Mesendoderm (in vitro differentiated cells): ENCODE measurements around the gene KIF5A.

ENCODE experiments used
- DNase-seq: peaks from one replicate; pipeline ENCODE4 v3.0.0; 2013
- H2AK5ac ChIP-seq: 2 replicates; pipeline ENCODE4 v1.6.1; 2013; ENCODE audit warnings: low read length, inconsistent platforms
- H2BK120ac ChIP-seq: 2 replicates; pipeline ENCODE4 v1.6.1; 2013; ENCODE audit warnings: low read depth, mild to moderate bottlenecking, low read length, moderate library complexity, mixed read lengths
- H2BK15ac ChIP-seq: replicated peaks from 2 replicates; pipeline ENCODE4 v1.6.1; 2013; ENCODE audit warnings: low read depth, mild to moderate bottlenecking, moderate library complexity
- H2BK5ac ChIP-seq: 2 replicates; pipeline ENCODE4 v1.6.1; 2013; ENCODE audit warnings: low read length, inconsistent platforms
- H3K18ac ChIP-seq: 2 replicates; pipeline ENCODE4 v1.6.1; 2013; ENCODE audit warnings: mild to moderate bottlenecking, low read length, mixed read lengths
- H3K23ac ChIP-seq: one replicate; pipeline ENCODE4 v1.6.1; 2013; ENCODE audit warnings: low read length
- H3K27ac ChIP-seq: 2 replicates; pipeline ENCODE4 v1.5.1; 2013; ENCODE audit warnings: low read depth, mild to moderate bottlenecking, inconsistent platforms, low read length, moderate library complexity
- H3K27me3 ChIP-seq: 2 replicates; pipeline ENCODE4 v1.6.1; 2013; ENCODE audit warnings: low read length, control low read depth, mild to moderate bottlenecking, inconsistent platforms; ENCODE audit not compliant: insufficient read depth, poor library complexity
- H3K36me3 ChIP-seq: 2 replicates; pipeline ENCODE4 v1.6.1; 2013; ENCODE audit warnings: low read length, inconsistent platforms; ENCODE audit not compliant: control insufficient read depth, insufficient read depth
- H3K4ac ChIP-seq: one replicate; pipeline ENCODE4 v1.6.1; 2013; ENCODE audit warnings: low read depth, mild to moderate bottlenecking, low read length, moderate library complexity
- H3K4me1 ChIP-seq: 2 replicates; pipeline ENCODE4 v1.6.1; 2013; ENCODE audit warnings: low read depth, low read length, inconsistent platforms; ENCODE audit not compliant: control insufficient read depth
- H3K4me2 ChIP-seq: 2 replicates; pipeline ENCODE4 v1.6.1; 2013; ENCODE audit warnings: low read length
- H3K4me3 ChIP-seq: 2 replicates; pipeline ENCODE4 v1.5.1; 2013; ENCODE audit warnings: mild to moderate bottlenecking, low read length
- H3K56ac ChIP-seq: one replicate; pipeline ENCODE4 v1.6.1; 2013; ENCODE audit warnings: low read length
- H3K79me1 ChIP-seq: 2 replicates; pipeline ENCODE4 v1.6.1; 2013; ENCODE audit warnings: low read length, inconsistent platforms
- H3K79me2 ChIP-seq: 2 replicates; pipeline ENCODE4 v1.6.1; 2013; ENCODE audit warnings: mild to moderate bottlenecking, low read length; ENCODE audit not compliant: control insufficient read depth, insufficient read depth
- H3K9ac ChIP-seq: 2 replicates; pipeline ENCODE4 v1.6.1; 2013; ENCODE audit warnings: low read length, inconsistent platforms
- H4K5ac ChIP-seq: one replicate; pipeline ENCODE4 v1.6.1; 2013; ENCODE audit warnings: low read length
- H4K8ac ChIP-seq: one replicate; pipeline ENCODE4 v1.6.1; 2013; ENCODE audit warnings: low read depth, mild to moderate bottlenecking, control low read depth, low read length, moderate library complexity
- WGBS: extraction: QIAGEN DNeasy Blood & Tissue Kit; methylation state at CpG from one replicate; pipeline ENCODE4 v1.1.7; 2013; ENCODE audit warnings: low lambda C conversion rate, missing lambda C conversion rate; ENCODE audit not compliant: insufficient coverage; ENCODE audit errors: extremely low coverage; 5-methylcytosine and 5-hydroxymethylcytosine counted together

KIF5A gene

DNA sequence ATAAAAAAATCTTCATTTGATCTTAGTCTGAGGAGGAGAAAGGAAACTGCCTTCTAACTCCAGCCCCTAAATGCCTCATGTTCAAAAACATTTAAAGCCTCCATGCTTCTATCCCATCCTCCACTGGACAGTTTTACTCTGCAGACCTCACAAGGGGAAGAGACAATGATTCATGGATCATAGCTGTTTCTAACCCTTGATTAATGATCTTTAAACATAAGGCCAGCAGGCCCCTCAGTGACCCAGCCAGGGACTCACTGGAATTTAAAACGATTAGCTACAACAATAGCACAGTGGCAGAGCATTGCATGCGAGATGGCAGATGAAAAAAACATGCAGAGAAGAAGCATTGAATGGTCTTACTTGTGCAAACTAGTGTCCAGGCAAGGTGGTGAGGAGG, 8.8 kb upstream of the KIF5A start:
- no peak for DNase-seq
- no CpG with 5 or more reads among the region's 2 CpGs for WGBS

DNA sequence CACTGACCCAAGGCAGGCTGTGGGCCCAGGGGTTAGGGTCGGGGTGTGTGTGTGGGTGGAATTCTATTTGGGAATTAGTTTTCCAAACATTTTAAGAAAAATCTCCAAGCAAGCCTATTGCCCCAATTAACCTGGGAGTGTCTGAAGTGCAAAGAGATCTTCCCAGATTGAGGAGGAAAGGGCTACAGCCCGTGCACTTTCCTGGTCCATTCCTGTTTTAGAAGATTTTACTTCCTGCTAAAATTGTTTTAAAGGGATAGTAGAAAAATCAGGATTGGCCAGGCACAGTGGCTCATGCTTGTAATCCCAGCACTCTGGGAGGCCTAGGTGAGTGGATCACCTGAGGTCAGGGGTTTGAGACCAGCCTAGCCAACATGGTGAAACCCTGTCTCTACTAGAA, 8.1 kb upstream of the KIF5A start:
- peaks cover 12% of the 10 kb centered on the region for H3K79me2 ChIP-seq
- no peak overlapping the region for H2AK5ac ChIP-seq
- no peak overlapping the region for H3K18ac ChIP-seq
- DNase-seq: no peak
- H3K4me2 ChIP-seq: no peak overlapping the region
- H3K23ac ChIP-seq: no peak overlapping the region
- H3K27ac ChIP-seq: no peak overlapping the region
- peaks cover 8% of the 10 kb centered on the region for H3K4me1 ChIP-seq
- H3K56ac ChIP-seq: no peak overlapping the region
- no peak overlapping the region for H3K4ac ChIP-seq
- peaks cover 8% of the 10 kb centered on the region for H3K36me3 ChIP-seq
- WGBS: no CpG with 5 or more reads among the region's 2 CpGs
- no peak overlapping the region for H4K8ac ChIP-seq
- peaks cover 15% of the 10 kb centered on the region for H3K79me1 ChIP-seq
- no peak overlapping the region for H2BK5ac ChIP-seq
- H3K4me3 ChIP-seq: no peak overlapping the region
- no peak overlapping the region for H2BK15ac ChIP-seq
- H4K5ac ChIP-seq: no peak overlapping the region
- H2BK120ac ChIP-seq: no peak overlapping the region
- H3K9ac ChIP-seq: no peak overlapping the region
- no peaks in the 10 kb centered on the region for H3K27me3 ChIP-seq

More for the DNA sequence above, 8.8 kb upstream of the KIF5A start:
- no peak overlapping the region for H3K18ac ChIP-seq
- H3K4me1 ChIP-seq: peaks cover 4% of the 10 kb centered on the region
- no peak overlapping the region for H3K23ac ChIP-seq
- no peak overlapping the region for H4K5ac ChIP-seq
- H3K27me3 ChIP-seq: no peaks in the 10 kb centered on the region
- no peak overlapping the region for H3K27ac ChIP-seq
- no peak overlapping the region for H3K4me2 ChIP-seq
- H3K9ac ChIP-seq: no peak overlapping the region
- no peak overlapping the region for H2BK120ac ChIP-seq
- no peak overlapping the region for H3K4ac ChIP-seq
- no peak overlapping the region for H3K56ac ChIP-seq
- peaks cover 8% of the 10 kb centered on the region for H3K36me3 ChIP-seq
- H3K79me1 ChIP-seq: peaks cover 9% of the 10 kb centered on the region
- H4K8ac ChIP-seq: no peak overlapping the region
- H3K4me3 ChIP-seq: no peak overlapping the region
- H2AK5ac ChIP-seq: no peak overlapping the region
- peaks cover 8% of the 10 kb centered on the region for H3K79me2 ChIP-seq
- H2BK5ac ChIP-seq: no peak overlapping the region
- H2BK15ac ChIP-seq: no peak overlapping the region

DNA sequence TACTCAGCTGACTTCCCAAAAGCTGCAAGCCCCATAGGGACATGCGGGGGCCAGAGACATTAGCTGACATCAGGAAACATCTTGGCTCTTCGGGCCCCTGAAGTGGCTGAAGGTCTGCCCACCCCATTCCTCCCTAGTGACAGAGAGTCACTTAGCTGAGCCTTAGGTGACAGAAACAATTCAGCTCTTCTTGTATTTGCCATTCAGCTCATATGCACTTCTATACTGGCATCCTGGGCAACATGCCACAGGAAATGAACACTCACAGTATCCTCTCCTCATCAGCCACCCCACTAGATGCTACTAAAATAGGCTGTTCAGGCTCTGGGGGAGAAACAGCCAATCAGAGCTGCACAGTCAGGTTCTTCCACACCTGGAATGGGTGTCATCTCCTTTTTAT, 6.3 kb upstream of the KIF5A start:
- Histone ChIP-seq H3K27ac (no peak overlapping the region), H3K4me1 (peaks cover 8% of the 10 kb centered on the region), H3K79me2 (peaks cover 12% of the 10 kb centered on the region), H2AK5ac (no peak overlapping the region), H3K79me1 (peaks cover 15% of the 10 kb centered on the region), H3K56ac (no peak overlapping the region), H3K4ac (no peak overlapping the region), H2BK15ac (no peak overlapping the region), H3K4me3 (no peak overlapping the region), H3K9ac (no peak overlapping the region), H3K18ac (no peak overlapping the region), H2BK5ac (no peak overlapping the region), H2BK120ac (no peak overlapping the region), H3K4me2 (no peak overlapping the region), H4K8ac (no peak overlapping the region), H4K5ac (no peak overlapping the region), H3K23ac (no peak overlapping the region), H3K27me3 (no peaks in the 10 kb centered on the region), H3K36me3 (peaks cover 4% of the 10 kb centered on the region)
- no peak for DNase-seq
- WGBS: no CpG with 5 or more reads among the region's 2 CpGs

DNA sequence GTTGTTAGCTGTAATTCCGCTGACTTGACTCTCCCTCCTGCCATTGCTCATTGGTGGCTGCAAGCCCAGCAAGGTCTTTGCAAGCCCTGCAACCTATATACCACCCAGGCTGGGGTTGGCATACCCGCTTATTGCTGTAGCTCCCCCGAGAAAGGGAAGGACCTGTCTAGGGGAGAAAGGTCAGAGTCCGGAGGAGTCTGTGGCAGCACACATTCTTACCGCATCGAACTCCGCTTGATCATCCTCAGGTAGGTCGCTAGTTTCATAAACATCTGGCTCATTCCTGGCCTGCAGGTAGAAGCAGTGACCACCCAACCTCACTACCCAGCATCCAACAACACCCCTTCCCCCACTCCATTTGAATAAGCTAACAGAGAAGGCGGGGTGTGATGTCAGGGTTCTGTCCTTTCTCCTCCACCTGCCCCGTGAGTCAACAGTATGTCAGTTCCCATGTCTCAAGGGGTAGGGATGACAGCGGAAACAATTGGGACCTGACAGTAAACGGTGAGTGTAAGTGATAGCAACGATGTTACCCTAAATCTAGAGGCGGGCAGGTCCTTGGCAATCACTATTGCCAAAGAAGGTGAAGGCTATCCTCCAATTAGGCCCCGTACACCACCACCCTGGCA, 3.9 kb upstream of the KIF5A start:
- Histone ChIP-seq H3K27ac (no peak overlapping the region), H3K18ac (no peak overlapping the region)

DNA sequence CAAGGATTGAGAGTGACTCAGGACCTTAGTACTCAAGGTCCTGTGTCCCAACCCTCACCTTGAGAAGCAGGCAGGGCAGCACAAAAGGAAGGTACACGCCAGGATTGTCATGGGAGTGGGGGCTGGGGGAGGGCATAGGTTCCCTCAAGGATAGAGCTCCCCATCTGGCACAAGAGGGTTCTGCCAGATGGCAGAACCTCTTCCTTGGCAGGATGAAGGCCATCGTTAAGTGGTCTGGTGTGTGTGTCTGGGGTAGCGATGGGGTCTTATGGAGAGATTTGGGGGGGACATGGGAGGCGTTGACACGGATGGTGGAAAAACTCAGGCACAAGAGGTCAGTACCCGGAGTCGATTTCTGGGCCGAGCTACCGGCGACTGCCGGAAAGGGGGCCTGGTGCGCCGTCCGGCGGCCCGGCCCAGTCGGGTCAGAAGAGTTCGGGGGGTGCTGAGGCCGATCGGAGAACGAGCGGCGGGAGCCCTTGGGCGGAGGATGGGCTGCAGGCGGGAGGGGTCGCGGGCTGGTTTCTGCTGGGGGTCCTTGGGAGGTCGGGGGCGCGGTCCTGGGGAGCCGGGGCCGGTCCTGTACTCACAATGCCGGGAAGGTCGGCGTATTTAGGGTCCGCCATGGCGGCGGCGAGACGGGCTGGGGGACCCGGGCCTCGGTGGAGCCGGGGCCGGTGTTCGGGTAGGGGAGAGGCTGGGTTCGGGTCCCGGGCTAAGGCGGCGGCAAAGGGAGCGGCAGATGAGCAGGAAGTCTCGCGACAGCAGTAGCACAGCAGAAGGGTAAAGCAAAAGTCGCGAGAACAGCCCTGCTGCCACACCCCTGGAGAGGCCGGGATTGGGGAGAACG, 3.2 kb upstream of the KIF5A start, which contains the start of gene DCTN2:
TSS of gene DCTN2 (minus strand) at position 755 of the 850 bp plus-strand sequence. CDS start at position 626, 129 bp downstream.
- WGBS: no CpG with 5 or more reads among the region's 56 CpGs
- Histone ChIP-seq H3K4me2 (peak within 1 kb of the TSS; percentile 96), H3K9ac (peak within 1 kb of the TSS; percentile 91), H4K5ac (no peak within 1 kb of the TSS), H3K36me3 (no peaks in the 10 kb centered on the region), H3K4me1 (peaks cover 8% of the 10 kb centered on the region), H3K79me1 (peaks cover 15% of the 10 kb centered on the region), H3K79me2 (peaks cover 12% of the 10 kb centered on the region), H3K27me3 (peaks cover 2% of the 10 kb centered on the region), H3K18ac (peak within 1 kb of the TSS; percentile 22), H4K8ac (no peak within 1 kb of the TSS), H3K4ac (peak within 1 kb of the TSS; percentile 85), H3K23ac (peak within 1 kb of the TSS; percentile 100), H2BK15ac (no peak within 1 kb of the TSS), H3K56ac (peak within 1 kb of the TSS; percentile 91), H2AK5ac (peak within 1 kb of the TSS; percentile 81), H3K4me3 (peak within 1 kb of the TSS; percentile 80), H3K27ac (no peak within 1 kb of the TSS), H2BK5ac (no peak within 1 kb of the TSS), H2BK120ac (no peak within 1 kb of the TSS)
- DNase-seq: peak; percentile 99

More for the DNA sequence above, 3.9 kb upstream of the KIF5A start:
- peak overlapping the region; percentile 80 for H3K4me3 ChIP-seq
- H3K27me3 ChIP-seq: peaks cover 2% of the 10 kb centered on the region
- H4K8ac ChIP-seq: no peak overlapping the region
- no CpG with 5 or more reads among the region's 15 CpGs for whole genome bisulfite sequencing
- H3K79me1 ChIP-seq: peaks cover 15% of the 10 kb centered on the region
- H3K79me2 ChIP-seq: peaks cover 12% of the 10 kb centered on the region
- H3K36me3 ChIP-seq: peaks cover 2% of the 10 kb centered on the region
- peak; percentile 67 for DNase-seq
- H3K9ac ChIP-seq: peak overlapping the region; percentile 91
- no peak overlapping the region for H2BK15ac ChIP-seq
- H3K4me1 ChIP-seq: peaks cover 8% of the 10 kb centered on the region
- peak overlapping the region; percentile 100 for H3K23ac ChIP-seq
- peak overlapping the region; percentile 81 for H2AK5ac ChIP-seq
- H3K56ac ChIP-seq: peak overlapping the region; percentile 91
- no peak overlapping the region for H4K5ac ChIP-seq
- H2BK120ac ChIP-seq: no peak overlapping the region
- no peak overlapping the region for H3K4ac ChIP-seq
- no peak overlapping the region for H2BK5ac ChIP-seq
- peak overlapping the region; percentile 96 for H3K4me2 ChIP-seq
